GM10266 (cell line): ENCODE data around the gene NTRK3.

Source experiments
- DNase-seq: peaks from one replicate; pipeline ENCODE4 v3.0.0; 2012; ENCODE audit errors: extremely low spot score
- TF ChIP-seq, protein P1 (sequence below): IDR thresholded peaks from 2 replicates; pipeline ENCODE4 v1.5.1; 2012; ENCODE audit warnings: mild to moderate bottlenecking, low read depth; ENCODE audit not compliant: control insufficient read depth, insufficient read depth; ENCODE audit errors: missing control alignments

NTRK3 gene

DNA sequence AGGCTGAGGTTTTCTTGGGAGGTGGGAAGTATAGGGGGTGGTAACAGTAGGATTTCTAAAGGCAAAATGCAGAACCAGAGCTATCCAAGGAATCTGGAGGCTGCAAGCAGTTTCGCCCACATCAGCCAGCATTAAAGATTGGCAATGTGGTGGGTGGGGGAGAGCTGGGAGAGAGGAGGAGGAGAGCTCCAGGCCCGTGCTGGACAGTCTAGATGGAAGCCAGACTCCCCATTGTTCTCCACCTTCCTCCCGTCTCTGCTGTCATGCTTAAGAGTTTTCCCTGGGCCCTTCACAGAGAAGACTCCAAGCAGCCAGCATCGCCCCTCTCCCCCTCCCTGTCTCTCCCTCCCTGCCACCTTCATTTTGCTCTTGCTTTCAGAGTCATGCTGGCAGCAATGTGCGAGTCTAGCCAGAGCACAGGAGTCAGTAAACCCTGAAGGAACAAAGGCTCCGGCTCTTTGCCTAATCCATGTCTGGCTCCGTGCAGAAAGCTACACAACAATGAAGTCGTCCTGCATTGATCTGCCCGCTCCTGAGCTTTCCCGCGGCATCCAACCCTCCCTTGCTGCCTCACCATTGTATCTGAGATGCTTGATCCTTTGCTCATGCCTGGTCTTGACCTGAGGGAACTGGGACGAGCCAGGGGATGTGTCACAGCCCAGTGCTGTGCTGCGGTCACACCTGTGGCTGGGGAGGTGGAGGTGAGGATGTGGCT is 282.9 kb downstream of the NTRK3 start:
- DNase-seq: no peak
- TF ChIP-seq, protein P1, sequence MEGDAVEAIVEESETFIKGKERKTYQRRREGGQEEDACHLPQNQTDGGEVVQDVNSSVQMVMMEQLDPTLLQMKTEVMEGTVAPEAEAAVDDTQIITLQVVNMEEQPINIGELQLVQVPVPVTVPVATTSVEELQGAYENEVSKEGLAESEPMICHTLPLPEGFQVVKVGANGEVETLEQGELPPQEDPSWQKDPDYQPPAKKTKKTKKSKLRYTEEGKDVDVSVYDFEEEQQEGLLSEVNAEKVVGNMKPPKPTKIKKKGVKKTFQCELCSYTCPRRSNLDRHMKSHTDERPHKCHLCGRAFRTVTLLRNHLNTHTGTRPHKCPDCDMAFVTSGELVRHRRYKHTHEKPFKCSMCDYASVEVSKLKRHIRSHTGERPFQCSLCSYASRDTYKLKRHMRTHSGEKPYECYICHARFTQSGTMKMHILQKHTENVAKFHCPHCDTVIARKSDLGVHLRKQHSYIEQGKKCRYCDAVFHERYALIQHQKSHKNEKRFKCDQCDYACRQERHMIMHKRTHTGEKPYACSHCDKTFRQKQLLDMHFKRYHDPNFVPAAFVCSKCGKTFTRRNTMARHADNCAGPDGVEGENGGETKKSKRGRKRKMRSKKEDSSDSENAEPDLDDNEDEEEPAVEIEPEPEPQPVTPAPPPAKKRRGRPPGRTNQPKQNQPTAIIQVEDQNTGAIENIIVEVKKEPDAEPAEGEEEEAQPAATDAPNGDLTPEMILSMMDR: no peak

- DNase-seq: no peak
- TF ChIP-seq, protein P1: no peak
Measured at GRCh38 chr15:87971076-87971475, 285.5 kb downstream of the NTRK3 start.

DNA sequence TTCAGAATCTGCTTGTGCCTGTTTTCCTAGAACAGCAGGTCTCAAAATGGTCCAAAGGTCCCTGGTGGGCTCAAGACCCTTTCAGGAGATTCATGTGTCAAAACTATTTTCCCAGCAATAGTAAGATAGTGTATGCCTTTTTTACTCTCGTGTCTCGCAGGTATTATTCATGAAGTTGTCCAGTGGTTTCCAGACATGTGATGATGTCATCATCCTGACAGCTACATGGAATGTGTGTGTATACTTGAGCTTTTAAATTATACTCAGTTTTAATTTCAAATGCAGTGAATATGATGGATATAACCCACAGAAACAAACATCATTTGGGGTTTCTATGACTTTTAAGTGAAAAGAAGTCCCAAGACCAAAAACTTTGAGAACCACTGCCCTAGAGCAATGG is 288.6 kb downstream of the NTRK3 start:
- DNase-seq: no peak
- TF ChIP-seq, protein P1: no peak

DNA sequence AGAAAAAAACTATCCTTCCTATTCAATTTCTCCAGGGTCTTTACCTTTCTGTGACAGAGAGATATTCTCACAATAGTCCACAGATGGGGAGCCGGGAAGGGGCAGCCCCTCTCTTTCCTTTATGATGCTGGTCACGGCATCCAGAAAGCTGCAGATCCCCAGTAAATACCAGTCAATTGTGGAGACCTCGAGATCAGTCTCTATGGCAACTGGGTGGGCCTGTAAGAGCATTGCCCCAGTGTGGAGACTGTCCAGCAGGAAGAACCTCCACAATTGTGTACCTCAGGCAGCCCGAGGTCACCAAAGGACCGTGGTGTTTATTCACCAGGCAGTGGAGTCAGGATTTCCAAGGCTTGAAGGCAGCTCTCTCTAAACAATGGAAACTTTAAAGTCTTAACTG is 291.2 kb downstream of the NTRK3 start:
- no peak for DNase-seq
- TF ChIP-seq, protein P1: no peak

GRCh38 chr15:87962428-87962827 is 294.1 kb downstream of the NTRK3 start:
- TF ChIP-seq, protein P1: no peak
- DNase-seq: no peak

GRCh38 chr15:87961851-87962420 is 294.6 kb downstream of the NTRK3 start:
- TF ChIP-seq, protein P1: no peak
- no peak for DNase-seq

DNA sequence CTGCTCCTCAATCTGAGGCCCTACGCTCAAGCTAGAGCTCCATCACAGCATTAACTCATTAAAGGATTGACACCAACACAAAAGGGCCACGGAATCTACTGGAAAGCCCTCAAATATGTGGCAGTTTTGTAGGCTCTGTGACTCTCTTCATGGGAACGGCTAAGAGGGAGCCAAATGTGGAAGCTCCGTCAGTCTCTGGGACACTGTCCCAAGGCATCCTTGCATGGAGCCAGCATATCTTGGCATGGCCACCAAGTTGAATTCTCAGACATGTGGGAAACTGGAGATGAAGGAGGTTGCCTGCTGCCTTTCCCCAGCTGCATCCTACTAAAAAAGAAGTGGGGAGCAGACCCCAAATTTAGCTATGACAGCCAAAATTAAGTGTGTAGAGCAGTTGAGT is 296.9 kb downstream of the NTRK3 start:
- TF ChIP-seq, protein P1: no peak

More for the DNA sequence above, 296.9 kb downstream of the NTRK3 start:
- DNase-seq: no peak
